IPS-18a (cell line): ENCODE measurements around the gene SLCO2B1.

Experiments used
- H3K27ac ChIP-seq: one replicate; pipeline ENCODE4 v1.5.1; 2013; ENCODE audit warnings: low read length
- H3K27me3 ChIP-seq: one replicate; pipeline ENCODE4 v1.6.1; 2013; ENCODE audit warnings: mild to moderate bottlenecking, low read length; ENCODE audit not compliant: control insufficient read depth, insufficient read depth
- H3K36me3 ChIP-seq: one replicate; pipeline ENCODE4 v1.6.1; 2013; ENCODE audit warnings: low read depth, low read length; ENCODE audit not compliant: control insufficient read depth
- H3K4me1 ChIP-seq: one replicate; pipeline ENCODE4 v1.6.1; 2013; ENCODE audit warnings: low read depth, low read length; ENCODE audit not compliant: control insufficient read depth
- H3K4me3 ChIP-seq: one replicate; pipeline ENCODE4 v1.5.1; 2013; ENCODE audit warnings: low read length
- H3K9ac ChIP-seq: one replicate; pipeline ENCODE4 v1.6.1; 2013; ENCODE audit warnings: mild to moderate bottlenecking, low read length, moderate library complexity
- H3K9me3 ChIP-seq: one replicate; pipeline ENCODE4 v1.6.1; 2013; ENCODE audit warnings: low read depth, low read length; ENCODE audit not compliant: control insufficient read depth

Gene SLCO2B1

DNA sequence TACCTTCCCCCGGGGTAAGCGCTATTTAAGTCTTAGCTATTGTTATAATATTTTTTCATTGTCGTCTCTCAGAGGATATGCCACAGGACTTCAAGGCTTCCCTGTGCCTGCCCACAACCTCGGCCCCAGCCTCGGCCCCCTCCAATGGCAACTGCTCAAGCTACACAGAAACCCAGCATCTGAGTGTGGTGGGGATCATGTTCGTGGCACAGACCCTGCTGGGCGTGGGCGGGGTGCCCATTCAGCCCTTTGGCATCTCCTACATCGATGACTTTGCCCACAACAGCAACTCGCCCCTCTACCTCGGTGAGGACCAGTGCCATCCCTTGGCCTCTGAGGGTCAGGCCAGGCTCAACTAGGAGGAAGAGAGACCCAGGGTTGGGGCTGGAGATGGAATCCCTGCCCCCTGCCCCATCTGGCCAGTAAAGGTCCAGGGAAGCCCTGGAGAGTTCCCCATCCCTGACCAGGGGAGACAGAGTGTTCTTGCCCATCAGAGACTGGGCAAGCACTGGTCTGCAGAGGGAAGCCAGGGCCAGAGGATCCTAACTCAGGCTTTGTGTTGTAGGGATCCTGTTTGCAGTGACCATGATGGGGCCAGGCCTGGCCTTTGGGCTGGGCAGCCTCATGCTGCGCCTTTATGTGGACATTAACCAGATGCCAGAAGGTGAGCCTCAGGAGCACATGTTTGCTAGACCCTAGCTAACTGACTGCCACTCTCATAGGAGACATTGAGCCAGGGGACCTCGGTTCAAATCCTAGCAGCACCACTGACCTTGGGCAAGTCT, 18.4 kb downstream of the SLCO2B1 start:
- H3K27me3 ChIP-seq: no peaks in the 10 kb centered on the region
- H3K9me3 ChIP-seq: no peaks in the 10 kb centered on the region
- H3K36me3 ChIP-seq: no peaks in the 10 kb centered on the region
- H3K4me1 ChIP-seq: no peaks in the 10 kb centered on the region
- no peak overlapping the region for H3K4me3 ChIP-seq
- H3K9ac ChIP-seq: no peak overlapping the region
- no peak overlapping the region for H3K27ac ChIP-seq

DNA sequence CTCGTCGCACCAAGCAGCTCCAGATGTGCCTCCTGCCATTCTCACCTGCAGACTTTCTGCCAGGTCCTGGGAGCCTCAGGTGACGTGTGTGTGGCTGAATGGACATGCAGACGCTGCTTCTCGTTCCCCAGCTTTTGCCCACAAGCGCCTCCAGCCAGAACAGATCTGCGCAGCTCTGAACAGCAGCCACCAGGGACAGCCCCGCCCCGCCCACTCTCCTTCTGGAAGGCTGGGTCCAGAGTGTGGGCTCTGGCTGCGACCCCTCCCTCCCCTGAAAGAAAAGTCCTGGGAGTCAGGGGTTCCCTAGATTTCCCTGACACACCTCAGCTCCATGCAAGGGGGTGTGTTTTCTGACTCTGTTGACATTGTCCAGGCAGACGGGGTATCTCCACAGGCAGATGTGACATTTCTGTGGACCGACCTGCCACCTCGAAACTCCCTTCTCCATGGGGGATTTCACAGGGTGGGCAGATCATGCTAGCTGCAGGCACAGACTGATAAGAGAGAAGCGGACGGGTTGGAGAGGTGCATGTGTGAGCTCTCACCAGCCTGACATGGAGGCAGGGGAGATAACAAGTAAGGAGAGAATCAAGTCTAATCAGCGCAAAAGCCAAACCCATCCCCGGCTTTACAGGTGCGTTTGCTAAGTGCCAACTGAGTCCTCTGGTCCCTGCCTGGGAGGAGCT, 19.8 kb downstream of the SLCO2B1 start:
- no peak overlapping the region for H3K27ac ChIP-seq
- H3K4me3 ChIP-seq: no peak overlapping the region
- H3K4me1 ChIP-seq: no peaks in the 10 kb centered on the region
- no peaks in the 10 kb centered on the region for H3K36me3 ChIP-seq
- H3K27me3 ChIP-seq: no peaks in the 10 kb centered on the region
- H3K9me3 ChIP-seq: no peaks in the 10 kb centered on the region
- H3K9ac ChIP-seq: no peak overlapping the region

DNA sequence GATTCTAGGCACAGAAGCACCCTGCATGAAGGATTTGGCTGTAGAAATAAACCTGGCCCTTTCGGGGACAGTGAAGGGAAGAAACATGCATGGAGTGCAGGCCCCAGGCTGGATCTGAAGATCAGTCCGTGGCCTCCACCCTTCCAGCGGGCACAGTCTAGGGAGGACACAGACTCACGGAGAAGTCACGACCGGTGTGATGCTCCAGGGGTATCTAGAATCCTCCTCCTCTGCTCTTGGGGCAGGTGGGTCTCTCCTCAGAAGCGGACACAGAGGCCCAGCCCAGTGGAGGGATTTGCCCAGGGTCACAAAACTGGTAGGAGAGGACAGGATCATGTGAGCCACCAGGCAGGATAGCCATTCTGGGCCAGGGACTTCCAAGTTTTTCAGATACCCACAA, 22.4 kb downstream of the SLCO2B1 start:
- no peaks in the 10 kb centered on the region for H3K4me1 ChIP-seq
- H3K4me3 ChIP-seq: no peak overlapping the region
- no peak overlapping the region for H3K9ac ChIP-seq
- no peaks in the 10 kb centered on the region for H3K36me3 ChIP-seq
- no peaks in the 10 kb centered on the region for H3K9me3 ChIP-seq
- H3K27ac ChIP-seq: no peak overlapping the region
- H3K27me3 ChIP-seq: no peaks in the 10 kb centered on the region

DNA sequence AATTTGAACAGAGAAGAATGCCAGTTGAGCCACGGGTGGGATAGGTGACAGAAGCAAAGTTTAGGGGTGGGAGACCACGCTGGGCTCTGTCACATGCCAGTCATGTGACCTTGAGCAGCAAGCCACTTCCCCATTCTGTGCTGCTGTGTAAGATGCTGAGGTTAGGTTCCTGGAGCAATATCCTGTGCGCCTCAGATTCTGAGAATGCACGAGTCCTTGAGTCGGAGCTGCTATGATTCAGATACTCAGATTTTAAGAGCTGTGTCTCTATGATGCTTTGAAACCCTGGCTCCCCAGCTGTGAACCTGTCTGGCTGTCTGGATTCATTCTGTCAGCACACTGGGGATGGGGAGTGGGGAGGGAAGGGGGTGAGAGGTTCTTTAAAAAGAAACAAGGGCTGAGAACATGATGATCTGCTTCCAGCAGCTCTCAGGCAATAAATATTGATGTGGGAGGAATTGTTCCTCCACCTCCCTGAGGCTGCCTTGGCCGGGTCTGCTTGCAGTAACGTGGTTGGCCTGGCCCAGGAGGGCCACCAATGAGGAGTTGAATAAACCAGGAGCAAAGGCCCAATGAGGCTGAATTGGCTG, 24.0 kb downstream of the SLCO2B1 start:
- Histone ChIP-seq H3K9ac (no peak overlapping the region), H3K9me3 (no peaks in the 10 kb centered on the region), H3K36me3 (no peaks in the 10 kb centered on the region), H3K27ac (no peak overlapping the region), H3K27me3 (no peaks in the 10 kb centered on the region), H3K4me3 (no peak overlapping the region), H3K4me1 (no peaks in the 10 kb centered on the region)

DNA sequence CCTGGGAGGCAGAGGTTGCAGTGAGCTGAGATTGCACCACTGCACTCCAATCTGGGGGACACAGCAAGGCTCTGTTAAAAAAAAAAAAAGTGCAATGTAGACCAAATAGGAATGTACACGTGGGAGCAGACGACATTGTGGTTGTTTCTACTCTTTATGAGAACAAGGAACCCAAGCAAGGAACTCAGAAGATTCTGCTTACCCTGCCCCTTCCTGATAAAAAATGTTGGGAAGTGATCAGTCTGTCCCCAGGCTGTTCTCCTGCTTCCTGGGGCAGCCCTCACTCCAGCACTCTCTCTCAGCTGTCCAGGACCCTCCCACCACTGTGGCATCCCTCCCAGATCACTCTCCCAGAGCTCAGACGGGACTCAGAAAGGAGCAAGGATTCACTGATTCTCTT, 31.8 kb downstream of the SLCO2B1 start:
- Histone ChIP-seq H3K9ac (no peak overlapping the region), H3K4me3 (no peak overlapping the region), H3K27me3 (no peaks in the 10 kb centered on the region), H3K36me3 (no peaks in the 10 kb centered on the region), H3K9me3 (no peaks in the 10 kb centered on the region), H3K27ac (no peak overlapping the region), H3K4me1 (no peaks in the 10 kb centered on the region)

DNA sequence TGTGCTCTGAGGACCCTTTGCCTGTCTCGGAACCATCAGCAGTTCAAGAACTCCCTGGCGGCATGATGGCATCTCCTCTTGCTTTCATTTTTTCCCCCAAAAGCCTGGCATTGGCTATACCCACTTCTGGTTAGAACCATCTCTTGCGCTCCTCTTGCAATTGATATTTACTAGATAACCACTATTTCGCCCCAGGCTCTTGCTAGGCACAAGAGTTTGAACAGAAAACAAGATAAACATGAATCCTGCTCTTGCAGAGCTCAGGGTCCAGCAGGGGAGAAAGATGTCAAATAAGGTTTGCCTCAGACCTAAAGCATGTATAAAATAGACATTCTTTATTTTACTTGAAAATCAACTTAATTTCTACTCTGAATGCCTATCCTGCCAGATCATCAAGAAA, 33.1 kb downstream of the SLCO2B1 start:
- Histone ChIP-seq H3K9me3 (no peaks in the 10 kb centered on the region), H3K27me3 (no peaks in the 10 kb centered on the region), H3K27ac (no peak overlapping the region), H3K4me3 (no peak overlapping the region), H3K4me1 (no peaks in the 10 kb centered on the region), H3K36me3 (no peaks in the 10 kb centered on the region), H3K9ac (no peak overlapping the region)

DNA sequence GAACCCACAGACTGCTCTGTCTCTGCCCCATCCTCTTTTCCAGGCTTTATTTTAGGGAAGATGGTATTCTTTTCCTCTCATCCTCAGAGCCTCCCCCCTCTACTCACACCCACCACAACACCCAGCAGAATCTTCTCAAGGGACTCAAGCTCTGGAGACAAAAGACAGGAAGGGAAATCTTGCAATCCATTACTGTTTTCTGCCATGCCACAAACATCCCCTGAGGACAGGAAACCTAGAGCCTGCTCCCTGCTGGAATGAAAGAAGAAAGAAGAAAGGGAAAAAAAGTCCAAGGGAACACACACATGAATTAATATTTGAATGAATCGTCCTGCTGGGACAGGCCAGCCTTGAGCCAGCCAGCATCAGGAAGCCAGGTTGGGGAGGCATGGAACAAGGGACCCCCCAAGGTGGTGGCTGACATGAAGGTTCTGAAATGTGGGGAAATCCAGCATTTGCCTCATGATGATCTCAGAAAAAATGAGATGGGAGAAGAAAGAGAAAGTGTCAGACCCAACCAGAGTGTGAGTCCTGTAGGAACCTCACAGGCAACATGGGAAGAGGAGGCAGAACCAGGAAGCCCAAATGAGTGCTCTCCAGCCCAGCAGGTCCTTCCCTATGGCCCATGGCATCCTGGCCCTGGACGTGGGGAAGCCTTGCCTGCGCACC, 34.0 kb downstream of the SLCO2B1 start:
- Histone ChIP-seq H3K27ac (no peak overlapping the region), H3K27me3 (no peaks in the 10 kb centered on the region)

DNA sequence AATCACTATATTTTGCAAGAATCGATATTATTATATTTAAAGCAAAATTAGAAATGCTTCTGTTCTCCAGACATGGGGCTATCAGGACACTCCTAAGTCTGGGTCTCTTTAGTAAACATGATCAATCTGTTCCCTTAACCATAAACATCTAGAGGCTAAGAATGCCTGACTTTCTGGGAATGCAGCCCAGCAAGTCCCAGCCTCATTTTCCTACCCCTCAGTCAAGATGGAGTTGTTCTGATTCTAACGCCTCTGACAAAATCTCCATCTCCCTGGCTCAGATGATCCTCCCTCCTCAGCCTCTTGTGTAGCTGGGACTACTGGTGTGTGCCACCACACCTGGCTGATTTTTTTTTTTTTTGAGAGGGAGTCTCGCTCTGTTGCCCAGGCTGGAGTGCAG, 35.0 kb downstream of the SLCO2B1 start:
- H3K4me1 ChIP-seq: peaks cover 2% of the 10 kb centered on the region
- H3K27me3 ChIP-seq: no peaks in the 10 kb centered on the region
- no peak overlapping the region for H3K9ac ChIP-seq
- no peaks in the 10 kb centered on the region for H3K9me3 ChIP-seq
- H3K27ac ChIP-seq: no peak overlapping the region
- no peak overlapping the region for H3K4me3 ChIP-seq
- no peaks in the 10 kb centered on the region for H3K36me3 ChIP-seq

More for the DNA sequence above, 34.0 kb downstream of the SLCO2B1 start:
- Histone ChIP-seq H3K9ac (no peak overlapping the region), H3K4me1 (no peaks in the 10 kb centered on the region), H3K36me3 (no peaks in the 10 kb centered on the region), H3K9me3 (no peaks in the 10 kb centered on the region), H3K4me3 (no peak overlapping the region)

DNA sequence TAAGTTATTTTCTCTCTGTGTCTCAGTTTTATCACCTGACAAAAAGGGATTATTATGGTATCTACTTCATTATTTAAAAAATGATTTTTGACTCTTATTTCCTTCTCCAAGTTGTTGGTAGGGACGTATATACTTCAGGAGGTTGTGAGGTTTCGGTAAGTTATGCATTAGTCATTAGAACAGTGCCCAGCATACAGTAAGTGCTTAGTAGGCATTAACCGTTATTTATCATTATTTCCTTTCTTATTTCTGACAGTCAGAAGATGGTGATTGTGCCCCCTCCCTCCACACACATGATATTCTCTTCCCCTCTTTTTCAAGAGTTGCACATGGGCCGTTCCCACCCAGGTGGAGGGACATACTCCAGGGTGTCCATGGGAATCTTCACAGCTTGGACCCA, 36.1 kb downstream of the SLCO2B1 start:
- H3K4me3 ChIP-seq: no peak overlapping the region
- H3K27me3 ChIP-seq: no peaks in the 10 kb centered on the region
- peaks cover 13% of the 10 kb centered on the region for H3K4me1 ChIP-seq
- H3K36me3 ChIP-seq: no peaks in the 10 kb centered on the region
- no peak overlapping the region for H3K27ac ChIP-seq
- H3K9ac ChIP-seq: no peak overlapping the region
- no peaks in the 10 kb centered on the region for H3K9me3 ChIP-seq

DNA sequence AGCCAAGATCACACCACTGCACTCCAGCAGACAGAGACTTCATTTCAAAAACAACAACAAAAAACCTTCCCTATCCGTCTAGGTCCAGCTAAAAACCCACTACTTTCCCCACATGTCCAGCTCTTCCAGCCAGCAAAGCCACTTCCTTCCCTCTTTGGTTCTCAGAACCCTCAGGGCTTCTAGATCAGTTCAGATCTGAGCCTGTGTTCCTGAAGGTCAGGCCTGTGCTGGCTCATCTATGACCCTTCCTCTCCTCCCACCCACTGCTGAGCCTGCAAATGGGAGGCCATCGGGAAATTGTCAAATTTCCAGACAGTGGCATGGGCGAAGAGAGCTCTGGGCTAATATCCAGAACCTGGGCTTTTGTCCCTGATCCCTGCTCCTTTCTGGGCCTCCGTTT, 37.8 kb downstream of the SLCO2B1 start:
- Histone ChIP-seq H3K9me3 (no peaks in the 10 kb centered on the region), H3K4me3 (no peak overlapping the region), H3K27me3 (no peaks in the 10 kb centered on the region), H3K36me3 (no peaks in the 10 kb centered on the region), H3K4me1 (peaks cover 19% of the 10 kb centered on the region), H3K9ac (no peak overlapping the region), H3K27ac (no peak overlapping the region)

DNA sequence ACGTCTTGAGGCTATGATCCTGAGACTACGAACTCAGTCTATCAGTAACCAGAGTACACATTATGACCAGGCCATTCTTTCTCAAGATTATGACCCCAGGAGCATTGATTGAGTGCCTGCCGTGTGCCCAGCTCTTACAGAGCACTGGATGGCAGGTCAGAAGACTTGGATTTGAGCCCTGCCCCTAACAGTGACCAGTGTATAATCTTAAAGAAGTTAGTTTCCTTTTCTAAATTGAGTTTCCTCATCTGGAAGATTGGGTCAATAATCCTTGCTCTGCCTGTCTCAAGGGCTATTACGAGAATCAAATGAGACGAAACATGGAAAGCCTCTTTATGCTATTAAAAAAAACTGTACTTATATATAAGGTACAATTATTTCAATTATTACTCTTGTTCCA, 38.2 kb downstream of the SLCO2B1 start:
- no peaks in the 10 kb centered on the region for H3K36me3 ChIP-seq
- no peak overlapping the region for H3K27ac ChIP-seq
- H3K9me3 ChIP-seq: no peaks in the 10 kb centered on the region
- H3K4me1 ChIP-seq: peaks cover 19% of the 10 kb centered on the region
- H3K9ac ChIP-seq: no peak overlapping the region
- no peak overlapping the region for H3K4me3 ChIP-seq
- H3K27me3 ChIP-seq: no peaks in the 10 kb centered on the region
